Measurements from ENCODE around the gene EIF3D.

DNA sequence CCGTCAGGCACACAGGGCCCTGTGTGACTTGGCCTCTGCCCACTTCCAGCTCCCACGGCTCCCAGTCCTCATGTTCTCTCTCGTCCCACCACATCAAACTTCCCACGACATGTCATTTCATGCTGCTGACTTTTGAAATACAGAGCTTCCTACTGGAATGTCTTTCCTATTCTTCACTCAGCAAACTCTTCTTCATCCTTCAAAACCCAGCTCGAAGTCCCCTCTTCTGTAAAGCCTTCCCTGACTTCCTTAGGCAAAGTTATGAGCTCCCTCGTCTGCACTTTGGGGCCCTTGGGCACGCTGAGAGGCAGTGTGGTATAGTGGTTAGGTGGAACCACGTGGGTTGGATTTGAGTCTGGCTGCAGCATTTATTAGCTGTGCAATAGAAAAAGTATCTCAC, 37.8 kb upstream of the EIF3D start:
- TF ChIP-seq, protein P1, sequence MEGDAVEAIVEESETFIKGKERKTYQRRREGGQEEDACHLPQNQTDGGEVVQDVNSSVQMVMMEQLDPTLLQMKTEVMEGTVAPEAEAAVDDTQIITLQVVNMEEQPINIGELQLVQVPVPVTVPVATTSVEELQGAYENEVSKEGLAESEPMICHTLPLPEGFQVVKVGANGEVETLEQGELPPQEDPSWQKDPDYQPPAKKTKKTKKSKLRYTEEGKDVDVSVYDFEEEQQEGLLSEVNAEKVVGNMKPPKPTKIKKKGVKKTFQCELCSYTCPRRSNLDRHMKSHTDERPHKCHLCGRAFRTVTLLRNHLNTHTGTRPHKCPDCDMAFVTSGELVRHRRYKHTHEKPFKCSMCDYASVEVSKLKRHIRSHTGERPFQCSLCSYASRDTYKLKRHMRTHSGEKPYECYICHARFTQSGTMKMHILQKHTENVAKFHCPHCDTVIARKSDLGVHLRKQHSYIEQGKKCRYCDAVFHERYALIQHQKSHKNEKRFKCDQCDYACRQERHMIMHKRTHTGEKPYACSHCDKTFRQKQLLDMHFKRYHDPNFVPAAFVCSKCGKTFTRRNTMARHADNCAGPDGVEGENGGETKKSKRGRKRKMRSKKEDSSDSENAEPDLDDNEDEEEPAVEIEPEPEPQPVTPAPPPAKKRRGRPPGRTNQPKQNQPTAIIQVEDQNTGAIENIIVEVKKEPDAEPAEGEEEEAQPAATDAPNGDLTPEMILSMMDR (IDR thresholded peaks at IDR 0.05; ENCODE audit: low read depth, low read length): no peak
- no peak for TF ChIP-seq EZH2phosphoT487 (IDR thresholded peaks at IDR 0.05; ENCODE audit: low read depth)

Measured in OCI-LY3 (cell line).